Endothelial cell of umbilical vein (primary cell): ENCODE results near the gene DLEC1. TPM values are rescaled to one million over a fixed set of nuclear protein-coding genes. Genes with fewer than 3 reads are reported as not detected.
A peak's percentile ranks its signal among the peaks of the same experiment; 100 is the strongest.

ENCODE experiments used
- BruUV-seq: library from RNA; stranded (reverse); fragments of 400-500 nt; replicated peaks from 2 replicates; lab custom pipeline; 2021; lab: Mats Ljungman, UMichigan
- CTCF ChIA-PET: fragments of 300-600, 350-600 bp; sonication (Branson Sonifier 250); formaldehyde crosslinking; loops from one replicate; lab custom pipeline; 2021; ENCODE audit warnings: antibody characterized with exemption, inconsistent platforms; lab: Charles Lee
- POLR2A ChIA-PET: fragments of 300-600, 350-600 bp; sonication (Branson Sonifier 250); formaldehyde crosslinking; loops from one replicate; lab custom pipeline; 2021; ENCODE audit warnings: antibody characterized with exemption, inconsistent platforms; lab: Charles Lee
- DNase-seq: peaks from one replicate; pipeline ENCODE4 v3.0.0-alpha.2; 2011; ENCODE audit warnings: low read depth, low spot score
- FAIRE-seq: peaks from 2 replicates; lab custom pipeline; 2011; peaks lifted over from hg19 to GRCh38; lab: Jason Lieb, UNC
- H2AFZ ChIP-seq: 2 replicates; pipeline ENCODE4 v1.6.0; 2012; ENCODE audit warnings: low read depth, low read length, control low read depth, inconsistent platforms
- H3K27ac ChIP-seq: 2 replicates; pipeline ENCODE4 v1.5.1; 2011; ENCODE audit warnings: low read depth, mild to moderate bottlenecking, control low read depth, low read length, moderate library complexity; ENCODE audit not compliant: insufficient read depth
- H3K27me3 ChIP-seq, 2 experiments: 2 replicates each; pipeline versions ENCODE4 v1.6.0 to v1.6.1; 2011; ENCODE audit warnings: low read length in 2 of 2, mixed read lengths in 1 of 2; ENCODE audit not compliant: control insufficient read depth in 2 of 2, insufficient read depth in 2 of 2
- H3K36me3 ChIP-seq, 2 experiments: 2 replicates in 1 of 2; 3 replicates in 1 of 2; pipeline ENCODE4 v1.5.1; 2011; ENCODE audit warnings: low read length in 2 of 2, mild to moderate bottlenecking in 1 of 2, moderate library complexity in 1 of 2; ENCODE audit not compliant: control insufficient read depth in 2 of 2, insufficient read depth in 2 of 2; ENCODE audit errors: extremely low read depth in 1 of 2
- H3K4me1 ChIP-seq: 3 replicates; pipeline ENCODE4 v1.5.1; 2011; ENCODE audit warnings: mild to moderate bottlenecking, low read length; ENCODE audit not compliant: control insufficient read depth, insufficient read depth; ENCODE audit errors: extremely low read depth
- H3K4me2 ChIP-seq: 2 replicates; pipeline ENCODE4 v1.6.1; 2011; ENCODE audit warnings: low read length, control low read depth, mixed read lengths; ENCODE audit not compliant: insufficient read depth
- H3K4me3 ChIP-seq, 3 experiments: fragments of 200-600 bp in 1 of 3; sonication (generic), shearing (Covaris generic) in 1 of 3; replicated peaks in 1 of 3; 2 replicates each; pipeline ENCODE4 v1.5.1; 2011 to 2016; ENCODE audit warnings: control low read depth in 3 of 3, low read length in 3 of 3, mild to moderate bottlenecking in 2 of 3, inconsistent platforms in 1 of 3, low read depth in 1 of 3, moderate library complexity in 1 of 3; ENCODE audit not compliant: insufficient read depth in 1 of 3
- H3K79me2 ChIP-seq: 2 replicates; pipeline ENCODE4 v1.6.0; 2012; ENCODE audit warnings: low read length, inconsistent platforms; ENCODE audit not compliant: control insufficient read depth, insufficient read depth
- H3K9ac ChIP-seq: replicated peaks from 2 replicates; pipeline ENCODE3; 2011; ENCODE audit warnings: low read length, control low read depth; ENCODE audit not compliant: insufficient read depth; ENCODE audit errors: extremely low read depth
- H3K9me1 ChIP-seq: replicated peaks from 3 replicates; pipeline ENCODE4 v1.6.0; 2011; ENCODE audit warnings: mild to moderate bottlenecking, low read length; ENCODE audit not compliant: control insufficient read depth, insufficient read depth; ENCODE audit errors: extremely low read depth
- H3K9me3 ChIP-seq: replicated peaks from 2 replicates; pipeline ENCODE4 v1.5.1; 2012; ENCODE audit warnings: low read length, inconsistent platforms; ENCODE audit not compliant: control insufficient read depth, insufficient read depth
- H4K20me1 ChIP-seq: replicated peaks from 2 replicates; pipeline ENCODE3; 2011; ENCODE audit warnings: mild to moderate bottlenecking, low read length; ENCODE audit not compliant: control insufficient read depth, insufficient read depth; ENCODE audit errors: extremely low read depth
- CTCF ChIP-seq, 2 donors: IDR thresholded peaks; 1 replicate in 1 of 2; 2 replicates in 1 of 2; pipeline ENCODE4 v1.5.1; 2011; ENCODE audit warnings: low read length in 2 of 2, mild to moderate bottlenecking in 2 of 2, moderate library complexity in 2 of 2, control low read depth in 1 of 2, inconsistent platforms in 1 of 2, low read depth in 1 of 2; ENCODE audit not compliant: insufficient read depth in 1 of 2; ENCODE audit errors: extremely low read depth in 1 of 2
- EZH2 ChIP-seq: IDR thresholded peaks from 2 replicates; pipeline ENCODE4 v1.6.1; 2012; ENCODE audit warnings: borderline replicate concordance, low read depth, mild to moderate bottlenecking, moderate library complexity, low read length, inconsistent platforms; ENCODE audit not compliant: severe bottlenecking
- FOS ChIP-seq: IDR thresholded peaks from 2 replicates; pipeline ENCODE4 v1.6.1; 2011; ENCODE audit warnings: mild to moderate bottlenecking, low read length, moderate library complexity, borderline replicate concordance; ENCODE audit not compliant: insufficient read depth
- GATA2 ChIP-seq: IDR thresholded peaks from 2 replicates; pipeline ENCODE4 v1.7.0; 2011; ENCODE audit warnings: low read depth, mild to moderate bottlenecking, moderate library complexity, mixed read lengths, low read length; ENCODE audit not compliant: insufficient read length, insufficient read depth
- POLR2A ChIP-seq: IDR thresholded peaks from 2 replicates; pipeline ENCODE4 v1.6.1; 2012; ENCODE audit warnings: low read depth, mild to moderate bottlenecking, control low read depth, low read length
- dilution Hi-C: fragments of 300-500 bp; cut with MboI; formaldehyde crosslinking; loops from one replicate; pipeline ENCODE4 v1.15.0; 2019; ENCODE audit warnings: low sequenced_read_pairs; ENCODE audit not compliant: extremely low pct_ligation_motif_present
- intact Hi-C: fragments of 100-400 bp; cut with micrococcal nuclease; formaldehyde crosslinking; loops from one replicate; pipeline ENCODE4 v1.10.0; 2022
- polyA plus RNA-seq, 4 experiments: library from polyadenylated mRNA; depleted of rRNA in 3 of 4; stranded (reverse) in 3 of 4; unstranded in 1 of 4; fragments of >200 nt; gene quantifications; 2 replicates each; pipeline versions ENCODE4 v1.2.1 to v1.2.3, GENCODE V29; 2011 to 2012; ENCODE audit warnings: missing spikeins in 1 of 4
- total RNA-seq: library from RNA; stranded (reverse); gene quantifications from 2 replicates; pipeline ENCODE4 v1.2.3, GENCODE V29; 2021
- TF ChIP-seq, protein P1 (sequence below): IDR thresholded peaks from 2 replicates; pipeline ENCODE4 v1.6.1; 2011; ENCODE audit not compliant: insufficient read depth, insufficient read length

The DLEC1 gene
- total and polyA plus RNA-seq, 2 donors (not counting 3 experiments of a cell fraction or from before 2014, with no cell fraction given), result not detected

GRCh38 chr3:38002940-38003339 lies 36.1 kb upstream of the DLEC1 start:
- Histone ChIP-seq H3K27me3 (no peaks in the 10 kb centered on the region), H4K20me1 (no peaks in the 10 kb centered on the region), H3K9ac (no peak overlapping the region), H3K9me3 (no peaks in the 10 kb centered on the region), H3K4me1 (peaks cover 4% of the 10 kb centered on the region), H3K4me2 (no peak overlapping the region), H3K79me2 (no peaks in the 10 kb centered on the region), H3K36me3 (peaks cover 0 to 13% of the 10 kb centered on the region in 2 experiments), H3K4me3 (no peak overlapping the region), H3K27ac (no peak overlapping the region), H2AFZ (no peak overlapping the region), H3K9me1 (no peaks in the 10 kb centered on the region)
- ChIA-PET CTCF (interaction anchor here (1.0 to 3.6 kb wide), 5 partner anchors 10 to 342 kb away, joined by 3 to 34 read pairs (median 6); no protein-coding TSS in a partner anchor), POLR2A (no interaction called here)
- intact Hi-C loops, result loop anchor here (1.0 kb wide), 2 partner anchors 29 to 148 kb away; no protein-coding TSS in a partner anchor
- FAIRE-seq, result no peak
- dilution Hi-C loops, result no loop called here
- BruUV-seq, result no TSS peak
- TF ChIP-seq, protein P1, sequence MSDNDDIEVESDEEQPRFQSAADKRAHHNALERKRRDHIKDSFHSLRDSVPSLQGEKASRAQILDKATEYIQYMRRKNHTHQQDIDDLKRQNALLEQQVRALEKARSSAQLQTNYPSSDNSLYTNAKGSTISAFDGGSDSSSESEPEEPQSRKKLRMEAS, result no peak
- TF ChIP-seq FOS, result no peak
- TF ChIP-seq GATA2, result no peak
- TF ChIP-seq EZH2, result no peak
- TF ChIP-seq POLR2A, result no peak
- no peak for DNase-seq

- ChIA-PET CTCF (interaction anchor here (0.6 to 3.6 kb wide), 13 partner anchors 9 to 659 kb away, joined by 3 to 34 read pairs (median 4); no protein-coding TSS in a partner anchor), POLR2A (no interaction called here)
- FAIRE-seq (peak; percentile 67), DNase-seq (peak; percentile 17)
- Histone ChIP-seq H3K27me3 (no peaks in the 10 kb centered on the region), H3K9me3 (no peaks in the 10 kb centered on the region), H3K4me1 (peaks cover 4% of the 10 kb centered on the region), H3K27ac (no peak overlapping the region), H3K9ac (no peak overlapping the region), H3K4me2 (no peak overlapping the region), H3K79me2 (no peaks in the 10 kb centered on the region), H3K4me3 (no peak overlapping the region), H3K9me1 (no peaks in the 10 kb centered on the region), H4K20me1 (no peaks in the 10 kb centered on the region), H2AFZ (no peak overlapping the region), H3K36me3 (peaks cover 0 to 14% of the 10 kb centered on the region in 2 experiments)
- dilution Hi-C loops, result no loop called here
- TF ChIP-seq, protein P1, result no peak
- peak; percentile 71 to 93 for TF ChIP-seq CTCF (IDR thresholded peaks at IDR 0.05; ENCODE audit: extremely low read depth in 1 of 2, insufficient read depth in 1 of 2, low read depth in 1 of 2, low read length in 2 of 2)
- intact Hi-C loops, result loop anchor here (1.0 kb wide), 2 partner anchors 29 to 148 kb away; no protein-coding TSS in a partner anchor
- BruUV-seq, result no TSS peak
Observed at GRCh38 chr3:38003371-38003816, 35.6 kb upstream of the DLEC1 start.
